KMS-11 (cell line): ENCODE measurements around the gene PFDN1.

ENCODE experiments used
- H2AFZ ChIP-seq: fragments of 200-600 bp; sonication (generic); 2 replicates; pipeline ENCODE4 v1.6.1; 2016; ENCODE audit warnings: antibody characterized with exemption, mixed run types, low read depth
- H3K27ac ChIP-seq: fragments of 200-600 bp; sonication (generic); 2 replicates; pipeline ENCODE4 v1.6.1; 2016; ENCODE audit warnings: mild to moderate bottlenecking, mixed run types
- H3K27me3 ChIP-seq: fragments of 200-600 bp; sonication (generic); 2 replicates; pipeline ENCODE4 v1.6.1; 2017; ENCODE audit warnings: mild to moderate bottlenecking, low read depth, mixed run types, moderate library complexity; ENCODE audit not compliant: insufficient read depth
- H3K36me3 ChIP-seq: fragments of 200-600 bp; sonication (generic); 2 replicates; pipeline ENCODE4 v1.6.1; 2017; ENCODE audit warnings: mild to moderate bottlenecking, mixed run types; ENCODE audit not compliant: insufficient read depth
- H3K4me1 ChIP-seq: fragments of 200-600 bp; sonication (generic); 2 replicates; pipeline ENCODE4 v1.6.1; 2016; ENCODE audit warnings: mild to moderate bottlenecking, low read depth, mixed run types; ENCODE audit not compliant: poor library complexity, severe bottlenecking
- H3K4me2 ChIP-seq: fragments of 200-600 bp; sonication (generic); 2 replicates; pipeline ENCODE4 v1.7.0; 2016; ENCODE audit warnings: mild to moderate bottlenecking, mixed run types
- H3K4me3 ChIP-seq: fragments of 200-600 bp; sonication (generic); IDR thresholded peaks from 2 replicates; pipeline ENCODE4 v1.6.1; 2017; ENCODE audit warnings: low read depth, low read length, mixed read lengths; ENCODE audit not compliant: insufficient read depth
- H3K79me2 ChIP-seq: fragments of 200-600 bp; sonication (generic); 2 replicates; pipeline ENCODE4 v1.6.1; 2016; ENCODE audit warnings: low read depth, mixed run types; ENCODE audit not compliant: insufficient read depth
- H3K9ac ChIP-seq: fragments of 200-600 bp; sonication (generic); 2 replicates; pipeline ENCODE4 v1.6.1; 2016; ENCODE audit warnings: mild to moderate bottlenecking, mixed run types
- H4K20me1 ChIP-seq: fragments of 200-600 bp; sonication (generic); 2 replicates; pipeline ENCODE4 v1.6.1; 2016; ENCODE audit warnings: mild to moderate bottlenecking, mixed run types; ENCODE audit not compliant: insufficient read depth
- CTCF ChIP-seq: fragments of 200-600 bp; sonication (generic); conservative IDR thresholded peaks from 2 replicates; pipeline ENCODE4 v1.6.1; 2017; ENCODE audit warnings: low read depth, mild to moderate bottlenecking, antibody characterized with exemption, low read length, moderate library complexity, mixed read lengths

The PFDN1 gene

GRCh38 chr5:140310434-140310833, 7.5 kb upstream of the PFDN1 start:
- no peaks in the 10 kb centered on the region for H3K79me2 ChIP-seq
- H4K20me1 ChIP-seq: no peaks in the 10 kb centered on the region
- no peak for TF ChIP-seq CTCF
- no peak overlapping the region for H3K4me3 ChIP-seq
- no peaks in the 10 kb centered on the region for H3K4me1 ChIP-seq
- H3K27ac ChIP-seq: no peak overlapping the region
- H3K27me3 ChIP-seq: no peaks in the 10 kb centered on the region
- no peak overlapping the region for H2AFZ ChIP-seq
- H3K36me3 ChIP-seq: no peaks in the 10 kb centered on the region
- H3K9ac ChIP-seq: no peak overlapping the region
- no peak overlapping the region for H3K4me2 ChIP-seq

- H3K9ac ChIP-seq: no peak overlapping the region
- no peaks in the 10 kb centered on the region for H4K20me1 ChIP-seq
- no peaks in the 10 kb centered on the region for H3K79me2 ChIP-seq
- no peak overlapping the region for H3K4me3 ChIP-seq
- TF ChIP-seq CTCF: no peak
- no peaks in the 10 kb centered on the region for H3K36me3 ChIP-seq
- no peak overlapping the region for H3K27ac ChIP-seq
- no peaks in the 10 kb centered on the region for H3K27me3 ChIP-seq
- H2AFZ ChIP-seq: no peak overlapping the region
- H3K4me1 ChIP-seq: no peaks in the 10 kb centered on the region
- no peak overlapping the region for H3K4me2 ChIP-seq
Observed at GRCh38 chr5:140309706-140310249, 6.9 kb upstream of the PFDN1 start.

- no peak for TF ChIP-seq CTCF
- Histone ChIP-seq H3K4me2 (no peak overlapping the region), H3K4me3 (no peak overlapping the region), H3K79me2 (peaks cover 24% of the 10 kb centered on the region), H4K20me1 (no peaks in the 10 kb centered on the region), H3K4me1 (peaks cover 19% of the 10 kb centered on the region), H3K36me3 (no peaks in the 10 kb centered on the region), H3K27ac (no peak overlapping the region), H2AFZ (no peak overlapping the region), H3K27me3 (no peaks in the 10 kb centered on the region), H3K9ac (no peak overlapping the region)
Observed at GRCh38 chr5:140305471-140305870, 2.6 kb upstream of the PFDN1 start.

- H3K9ac ChIP-seq: no peak overlapping the region
- no peak overlapping the region for H3K4me2 ChIP-seq
Observed at GRCh38 chr5:140303966-140304365, 1.1 kb upstream of the PFDN1 start.

More at GRCh38 chr5:140303966-140304365, 1.1 kb upstream of the PFDN1 start:
- Histone ChIP-seq H3K27me3 (no peaks in the 10 kb centered on the region), H3K79me2 (peaks cover 24% of the 10 kb centered on the region), H2AFZ (no peak overlapping the region), H3K27ac (no peak overlapping the region), H3K4me1 (peaks cover 19% of the 10 kb centered on the region), H4K20me1 (no peaks in the 10 kb centered on the region), H3K36me3 (no peaks in the 10 kb centered on the region), H3K4me3 (no peak overlapping the region)
- no peak for TF ChIP-seq CTCF
